Thoracic aorta (tissue), 2 donors: ENCODE results near the gene CXCL16. TPM values are rescaled to one million over a fixed set of nuclear protein-coding genes. Genes with fewer than 3 reads are reported as not detected.

ENCODE experiments used
- ATAC-seq: fragments of 150-250 bp; one replicate; pipeline ENCODE4 v1.8.0; 2017; ENCODE audit warnings: low read depth; ENCODE audit not compliant: insufficient number of reproducible peaks, low FRiP score
- DNase-seq: peaks from one replicate; pipeline ENCODE4 v3.0.0-alpha.2; 2020; ENCODE audit warnings: low spot score
- H3K27ac ChIP-seq, 2 donors: fragments of 200-600 bp; sonication (generic); 1 replicate in 1 of 2; 2 replicates in 1 of 2; pipeline ENCODE4 v1.5.1; 2016; ENCODE audit warnings: mild to moderate bottlenecking in 2 of 2, moderate library complexity in 2 of 2
- H3K27me3 ChIP-seq: fragments of 200-600 bp; sonication (generic); replicated peaks from 2 replicates; pipeline ENCODE4 v1.6.0; 2016; ENCODE audit warnings: mild to moderate bottlenecking; ENCODE audit not compliant: insufficient read depth
- H3K36me3 ChIP-seq: fragments of 200-600 bp; sonication (generic); one replicate; pipeline ENCODE4 v1.5.1; 2016
- H3K4me1 ChIP-seq, 2 donors: fragments of 200-600 bp; sonication (generic); 1 replicate in 1 of 2; 2 replicates in 1 of 2; pipeline versions ENCODE4 v1.5.1 to v1.6.0; 2016; ENCODE audit warnings: low read depth in 2 of 2, mild to moderate bottlenecking in 1 of 2; ENCODE audit not compliant: control insufficient read depth in 1 of 2
- H3K4me3 ChIP-seq: fragments of 200-600 bp; sonication (generic); 2 replicates; pipeline ENCODE4 v1.5.1; 2016; ENCODE audit warnings: mild to moderate bottlenecking
- H3K9me3 ChIP-seq: fragments of 200-600 bp; sonication (generic); 2 replicates; pipeline ENCODE4 v1.5.1; 2016
- total RNA-seq, 2 donors: library from RNA; depleted of rRNA; stranded (reverse); fragments of >200 nt; gene quantifications; one replicate each; pipeline versions ENCODE4 v1.1.0 to v1.2.3, GENCODE V29; 2016
- TF ChIP-seq, protein P1 (sequence below): fragments of 200-600 bp; sonication (generic); IDR thresholded peaks from one replicate; pipeline ENCODE4 v1.5.1; 2019; ENCODE audit warnings: antibody characterized with exemption

The CXCL16 gene
- total RNA-seq, 2 donors from 2014 or later: 27.6 to 41.7 TPM

DNA sequence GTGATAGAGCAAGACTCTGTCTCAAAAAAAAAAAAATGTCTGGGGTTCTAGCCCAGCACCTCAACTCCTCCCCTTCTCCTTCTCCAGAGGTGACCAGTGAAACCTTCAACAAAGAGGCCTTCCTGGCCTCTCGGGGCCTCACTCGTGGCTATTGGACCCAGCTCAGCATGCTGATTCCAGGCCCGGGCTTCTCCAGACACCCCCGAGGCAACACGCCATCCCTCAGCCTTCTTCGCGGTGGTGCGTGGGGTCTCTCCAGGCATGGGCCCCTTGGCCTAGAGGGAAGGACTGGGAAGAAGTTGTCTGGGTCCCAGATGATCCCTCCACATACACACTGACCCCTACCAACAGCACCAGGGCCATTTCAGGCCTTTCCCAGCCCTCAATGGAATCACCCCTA is 3.5 kb upstream of the CXCL16 start:
- no peak for ATAC-seq
- Histone ChIP-seq H3K27me3 (no peaks in the 10 kb centered on the region), H3K4me3 (no peak overlapping the region), H3K27ac (no peak overlapping the region), H3K4me1 (peaks cover 8 to 14% of the 10 kb centered on the region in 2 donors), H3K9me3 (no peaks in the 10 kb centered on the region), H3K36me3 (no peaks in the 10 kb centered on the region)
- TF ChIP-seq, protein P1, sequence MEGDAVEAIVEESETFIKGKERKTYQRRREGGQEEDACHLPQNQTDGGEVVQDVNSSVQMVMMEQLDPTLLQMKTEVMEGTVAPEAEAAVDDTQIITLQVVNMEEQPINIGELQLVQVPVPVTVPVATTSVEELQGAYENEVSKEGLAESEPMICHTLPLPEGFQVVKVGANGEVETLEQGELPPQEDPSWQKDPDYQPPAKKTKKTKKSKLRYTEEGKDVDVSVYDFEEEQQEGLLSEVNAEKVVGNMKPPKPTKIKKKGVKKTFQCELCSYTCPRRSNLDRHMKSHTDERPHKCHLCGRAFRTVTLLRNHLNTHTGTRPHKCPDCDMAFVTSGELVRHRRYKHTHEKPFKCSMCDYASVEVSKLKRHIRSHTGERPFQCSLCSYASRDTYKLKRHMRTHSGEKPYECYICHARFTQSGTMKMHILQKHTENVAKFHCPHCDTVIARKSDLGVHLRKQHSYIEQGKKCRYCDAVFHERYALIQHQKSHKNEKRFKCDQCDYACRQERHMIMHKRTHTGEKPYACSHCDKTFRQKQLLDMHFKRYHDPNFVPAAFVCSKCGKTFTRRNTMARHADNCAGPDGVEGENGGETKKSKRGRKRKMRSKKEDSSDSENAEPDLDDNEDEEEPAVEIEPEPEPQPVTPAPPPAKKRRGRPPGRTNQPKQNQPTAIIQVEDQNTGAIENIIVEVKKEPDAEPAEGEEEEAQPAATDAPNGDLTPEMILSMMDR: no peak
- no peak for DNase-seq

- Histone ChIP-seq H3K27ac (no peak overlapping the region), H3K4me1 (peaks cover 10 to 17% of the 10 kb centered on the region in 2 donors), H3K36me3 (no peaks in the 10 kb centered on the region), H3K27me3 (no peaks in the 10 kb centered on the region), H3K9me3 (no peaks in the 10 kb centered on the region), H3K4me3 (no peak overlapping the region)
- no peak for ATAC-seq
- TF ChIP-seq, protein P1: no peak
- DNase-seq: no peak
These were observed 2.9 kb upstream of the CXCL16 start for GRCh38 chr17:4742629-4743028.

- no peak for DNase-seq
- ATAC-seq: no peak
- H3K9me3 ChIP-seq: no peaks in the 10 kb centered on the region
These were observed 2.4 kb upstream of the CXCL16 start for GRCh38 chr17:4742133-4742532.

DNA sequence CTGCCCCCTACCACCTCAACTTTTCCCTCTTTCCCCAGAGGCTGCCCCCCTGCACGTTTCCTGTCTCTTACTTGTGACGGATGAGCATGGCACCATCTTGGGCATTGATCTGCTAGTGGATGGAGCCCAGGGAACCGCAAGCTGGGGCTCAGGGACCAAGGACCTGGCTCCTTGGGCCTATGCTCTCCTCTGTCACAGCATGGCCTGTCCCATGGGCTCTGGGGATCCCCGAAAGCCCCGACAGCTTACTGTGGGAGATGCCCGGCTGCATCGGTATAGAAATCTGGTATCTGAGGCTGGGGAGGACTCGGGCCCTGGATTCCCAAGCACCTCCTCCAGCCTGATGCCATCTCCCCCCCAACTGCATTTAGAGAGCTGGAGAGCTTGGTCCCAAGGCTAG is 1.8 kb upstream of the CXCL16 start:
- no peak overlapping the region for H3K4me3 ChIP-seq
- DNase-seq: no peak
- TF ChIP-seq, protein P1: no peak

More at GRCh38 chr17:4742133-4742532, 2.4 kb upstream of the CXCL16 start:
- Histone ChIP-seq H3K4me3 (no peak overlapping the region), H3K4me1 (peaks cover 10 to 17% of the 10 kb centered on the region in 2 donors), H3K36me3 (no peaks in the 10 kb centered on the region), H3K27ac (no peak overlapping the region), H3K27me3 (no peaks in the 10 kb centered on the region)
- TF ChIP-seq, protein P1: no peak

GRCh38 chr17:4740584-4740983 is 856 bp upstream of the CXCL16 start:
- no peak for DNase-seq
- Histone ChIP-seq H3K27me3 (no peaks in the 10 kb centered on the region), H3K27ac (no peak overlapping the region), H3K4me1 (peaks cover 10 to 17% of the 10 kb centered on the region in 2 donors), H3K36me3 (no peaks in the 10 kb centered on the region), H3K9me3 (no peaks in the 10 kb centered on the region), H3K4me3 (peak overlapping the region; percentile 89)
- TF ChIP-seq, protein P1: no peak
- ATAC-seq: no peak

More for the DNA sequence above, 1.8 kb upstream of the CXCL16 start:
- no peak overlapping the region for H3K27ac ChIP-seq
- no peaks in the 10 kb centered on the region for H3K9me3 ChIP-seq
- no peak for ATAC-seq
- H3K36me3 ChIP-seq: no peaks in the 10 kb centered on the region
- no peaks in the 10 kb centered on the region for H3K27me3 ChIP-seq
- peaks cover 10 to 17% of the 10 kb centered on the region in 2 donors for H3K4me1 ChIP-seq
